Forelimb muscle (tissue), 1 donor: Measurements from ENCODE around the gene TNFRSF17. TPM values are rescaled to one million over a fixed set of nuclear protein-coding genes. Genes with fewer than 3 reads are reported as not detected.

ENCODE experiments used
- DNase-seq: peaks from one replicate; pipeline ENCODE4 v3.0.0-alpha.2; 2013; ENCODE audit warnings: low read depth
- polyA plus RNA-seq: library from polyadenylated mRNA; unstranded; fragments of 120-200 nt; gene quantifications from one replicate; pipeline ENCODE4 v1.2.1, GENCODE V29; 2013; ENCODE audit not compliant: insufficient read length

The TNFRSF17 gene
- polyA plus RNA-seq, 1 donor, result 0.19 TPM

DNA sequence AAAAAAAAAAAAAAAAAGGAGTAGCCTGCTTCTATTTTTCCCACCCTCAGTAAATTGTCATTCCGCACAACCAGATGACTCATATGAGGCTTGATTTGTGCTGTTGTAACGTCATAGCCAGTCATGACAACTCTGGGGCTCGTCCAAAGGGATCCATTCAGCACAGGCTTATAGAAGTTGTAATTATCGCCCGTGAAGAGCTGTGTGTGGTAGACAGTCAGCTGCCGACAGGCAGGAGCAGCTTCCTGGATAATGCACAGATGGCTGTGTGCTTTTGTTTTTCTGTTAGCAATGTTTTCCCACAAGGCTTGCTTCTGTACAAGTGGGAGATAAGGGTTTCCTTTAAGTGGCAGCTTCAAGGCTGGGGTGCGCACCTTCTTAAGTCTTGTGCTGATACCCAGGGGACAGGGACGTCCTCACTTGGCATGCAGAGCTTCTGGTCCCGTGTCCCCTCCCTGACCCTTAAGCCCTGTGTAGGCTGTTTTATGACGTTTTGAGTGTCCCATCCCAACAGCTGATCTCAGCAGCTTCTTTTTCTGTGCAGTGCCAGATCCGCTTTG, 37.5 kb downstream of the TNFRSF17 start:
- no peak for DNase-seq

DNA sequence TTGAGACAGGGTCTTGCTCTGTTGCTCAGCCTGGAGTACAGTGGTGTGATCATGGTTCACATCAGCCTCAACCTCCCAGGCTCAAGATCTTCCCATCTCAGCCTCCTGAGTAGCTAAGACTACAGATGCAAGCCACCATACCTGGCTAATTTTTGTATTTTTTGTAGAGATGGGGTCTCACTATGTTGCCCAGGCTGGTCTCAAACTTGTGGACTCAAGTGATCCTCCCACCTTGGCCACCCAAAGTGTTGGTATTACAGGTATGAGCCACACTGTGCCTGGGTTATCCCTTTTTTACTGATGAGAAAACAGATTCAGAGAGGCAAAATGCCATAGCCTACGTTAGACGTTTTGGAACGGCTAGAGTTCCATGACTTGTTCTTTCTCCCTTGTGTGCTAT, 41.6 kb downstream of the TNFRSF17 start:
- DNase-seq, result no peak

GRCh38 chr16:12009462-12009861, 44.5 kb downstream of the TNFRSF17 start:
- DNase-seq, result no peak

DNA sequence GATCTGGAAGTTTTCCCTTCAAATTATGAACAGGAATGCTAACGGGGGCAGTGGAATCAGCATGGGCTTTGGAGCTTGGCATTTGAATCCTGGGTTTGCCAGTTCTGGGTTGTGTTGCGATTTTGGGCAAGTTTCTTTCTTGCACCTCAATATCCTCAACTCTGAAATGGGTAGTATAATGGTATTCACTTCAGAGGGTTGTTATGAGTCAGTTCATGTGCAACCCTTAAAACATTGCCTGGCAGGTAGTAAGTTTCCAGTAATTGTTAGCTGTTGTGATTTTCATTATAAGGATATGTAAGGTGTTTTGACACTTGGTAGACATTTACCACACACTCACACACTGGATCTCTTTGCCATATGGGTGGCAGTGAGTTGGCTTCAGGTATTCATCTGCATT, 44.9 kb downstream of the TNFRSF17 start:
- no peak for DNase-seq

DNA sequence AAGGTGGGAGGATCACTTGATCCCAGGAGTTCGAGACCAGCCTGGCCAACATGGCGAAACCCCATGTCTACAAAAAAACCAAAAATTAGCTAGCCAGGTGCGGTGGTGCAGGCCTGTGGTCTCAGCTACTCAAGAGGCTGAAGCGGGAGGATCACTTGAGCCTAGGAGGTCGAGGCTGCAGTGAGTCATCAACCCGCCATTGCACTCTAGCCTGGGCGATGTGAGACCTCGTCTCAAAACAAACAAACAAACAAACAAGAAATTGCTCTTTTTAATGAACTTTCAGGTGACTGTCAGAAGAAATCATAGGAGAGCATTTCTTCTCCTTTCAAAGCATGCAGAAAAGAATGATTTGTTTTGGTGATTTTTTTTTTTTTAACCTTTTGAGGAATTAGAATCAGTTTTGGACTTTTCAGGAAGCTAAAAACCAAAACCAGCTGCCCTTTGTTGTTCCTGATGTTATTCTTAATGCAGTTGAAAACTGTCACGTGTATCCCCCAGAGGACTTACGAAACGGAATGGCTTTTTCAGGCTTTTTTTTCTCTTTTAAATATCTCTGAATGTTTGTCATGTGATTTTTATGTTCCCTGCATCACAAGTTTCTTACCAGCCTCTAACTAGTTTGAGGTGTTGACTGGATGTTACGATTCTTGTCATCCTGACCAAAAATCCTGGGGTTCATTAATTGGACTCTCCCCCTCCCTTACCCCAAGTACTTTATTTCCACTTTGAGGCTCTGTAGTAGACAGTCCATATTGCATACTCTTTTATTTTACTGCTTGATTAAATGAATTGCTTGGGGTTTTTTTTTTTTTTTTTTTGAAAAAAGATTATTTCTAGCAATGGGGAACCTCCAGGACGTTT, 45.6 kb downstream of the TNFRSF17 start:
- DNase-seq, result peak; percentile 32

GRCh38 chr16:12011565-12011964, 46.6 kb downstream of the TNFRSF17 start:
- no peak for DNase-seq

DNA sequence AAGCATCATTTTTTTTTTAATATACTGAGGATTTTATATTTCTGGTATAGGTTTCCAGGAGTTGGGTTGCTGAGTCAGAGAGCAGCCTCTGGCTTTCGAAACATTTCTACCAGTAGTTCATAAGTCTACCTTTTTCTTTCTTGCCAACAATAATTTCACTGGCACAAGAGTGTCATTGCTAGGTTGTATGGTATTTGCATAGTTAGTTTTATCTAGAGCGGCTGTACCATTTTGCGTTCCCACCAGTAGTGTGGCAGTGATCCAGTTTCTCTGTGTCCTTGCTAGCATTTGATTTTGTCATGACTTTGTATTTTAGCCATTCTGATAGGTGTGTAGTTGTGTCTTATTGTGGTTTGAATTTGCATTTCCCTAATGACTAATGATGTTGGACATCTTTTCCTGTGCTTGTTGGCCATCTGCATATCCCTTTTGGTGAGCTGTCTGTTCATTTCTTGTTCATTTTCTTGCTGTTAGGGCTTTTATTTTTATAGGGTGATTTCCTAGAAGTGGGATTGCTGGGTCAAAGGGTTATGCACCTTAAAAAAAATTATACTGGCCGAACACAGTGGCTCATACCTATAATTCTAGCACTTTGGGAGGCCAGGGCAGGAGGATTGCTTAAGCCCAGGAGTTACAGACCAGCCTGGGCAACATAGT, 51.4 kb downstream of the TNFRSF17 start:
- DNase-seq, result no peak

DNA sequence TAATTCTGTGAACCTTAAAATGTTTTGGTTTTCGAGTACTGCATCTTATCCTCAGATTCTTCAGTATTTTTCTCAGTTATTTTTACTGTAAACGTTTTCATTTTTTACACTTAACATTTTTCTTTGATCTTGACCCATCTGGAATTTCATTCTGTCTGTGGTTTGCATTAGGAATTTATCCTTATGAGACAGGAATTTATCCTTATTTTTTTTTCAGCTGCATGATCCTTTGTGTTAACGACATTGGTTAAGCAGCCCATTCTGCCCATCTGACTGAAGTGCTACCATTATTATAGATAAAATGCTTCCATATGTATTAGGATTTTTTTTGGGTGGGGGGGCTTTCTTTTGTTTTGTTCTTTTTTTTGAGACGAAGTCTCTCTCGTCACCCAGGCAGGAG, 52.5 kb downstream of the TNFRSF17 start:
- no peak for DNase-seq

Other genes with a start within 250 kb of the TNFRSF17 start
- gene TXNDC11, start 222.4 kb upstream of the TNFRSF17 start, polyA plus RNA-seq, result 19.4 TPM
- 45.9 TPM for gene ZC3H7A, start 168.0 kb upstream of the TNFRSF17 start, polyA plus RNA-seq
- 342 TPM for gene RSL1D1, start 113.7 kb upstream of the TNFRSF17 start, polyA plus RNA-seq
- gene GSPT1, start 49.3 kb upstream of the TNFRSF17 start, polyA plus RNA-seq, result 79.9 TPM
- 5.1 TPM for gene NPIPB2, start 23.2 kb upstream of the TNFRSF17 start, polyA plus RNA-seq
- gene SNX29, start 11.5 kb downstream of the TNFRSF17 start, polyA plus RNA-seq, result 6.7 TPM